ENCODE results near the gene HP1BP3. TPM values are rescaled to one million over a fixed set of nuclear protein-coding genes. Genes with fewer than 3 reads are reported as not detected.

HP1BP3 gene
- total and polyA plus RNA-seq, 4 donors = 34.8 to 115 (median 72.7) TPM

- no peak overlapping the region for H3K9ac ChIP-seq (ENCODE audit: low read depth in 1 of 2, low read length in 2 of 2)
- peaks cover 6 to 20% (median 13%) of the 10 kb centered on the region in 4 donors for H3K4me1 ChIP-seq (ENCODE audit: control insufficient read depth in 4 of 4, insufficient read depth in 4 of 4, low read length in 3 of 4)
- H3K4me3 ChIP-seq (ENCODE audit: low read depth in 1 of 3, low read length in 3 of 3) = no peak overlapping the region
- no peak for TF ChIP-seq SP1 (IDR thresholded peaks at IDR 0.05)
- TF ChIP-seq, protein P1, sequence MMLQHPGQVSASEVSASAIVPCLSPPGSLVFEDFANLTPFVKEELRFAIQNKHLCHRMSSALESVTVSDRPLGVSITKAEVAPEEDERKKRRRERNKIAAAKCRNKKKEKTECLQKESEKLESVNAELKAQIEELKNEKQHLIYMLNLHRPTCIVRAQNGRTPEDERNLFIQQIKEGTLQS (IDR thresholded peaks at IDR 0.05) = no peak
- TF ChIP-seq YY1 (IDR thresholded peaks at IDR 0.05) = no peak
- no peak for TF ChIP-seq CTCF (IDR thresholded peaks at IDR 0.05; ENCODE audit: low read depth, low read length, missing input control)
- no peak for TF ChIP-seq REST (IDR thresholded peaks at IDR 0.05)
- no peak for TF ChIP-seq HNF4A (conservative IDR thresholded peaks at IDR 0.05)
- TF ChIP-seq TAF1 (conservative IDR thresholded peaks at IDR 0.05) = no peak
- no peak for TF ChIP-seq HNF4G (IDR thresholded peaks at IDR 0.05)
- no peak for TF ChIP-seq NR2F2 (IDR thresholded peaks at IDR 0.05)
- no peak for TF ChIP-seq RXRA (IDR thresholded peaks at IDR 0.05)
- TF ChIP-seq, protein P2, sequence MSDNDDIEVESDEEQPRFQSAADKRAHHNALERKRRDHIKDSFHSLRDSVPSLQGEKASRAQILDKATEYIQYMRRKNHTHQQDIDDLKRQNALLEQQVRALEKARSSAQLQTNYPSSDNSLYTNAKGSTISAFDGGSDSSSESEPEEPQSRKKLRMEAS (IDR thresholded peaks at IDR 0.05) = no peak
- TF ChIP-seq EGR1 (IDR thresholded peaks at IDR 0.05; ENCODE audit: low read depth in 2 of 2) = no peak
- no peak for TF ChIP-seq FOXA1 (IDR thresholded peaks at IDR 0.05)
- TF ChIP-seq RAD21 (IDR thresholded peaks at IDR 0.05) = no peak
- no peaks in the 10 kb centered on the region for H3K9me3 ChIP-seq (ENCODE audit: control insufficient read depth in 4 of 4, low read length in 3 of 4)
- WGBS = 24% methylated on average over 7 of the region's 7 CpGs
- H3K27me3 ChIP-seq (ENCODE audit: control insufficient read depth in 4 of 4, insufficient read depth in 4 of 4, low read length in 3 of 4) = no peaks in the 10 kb centered on the region
- DNase-seq (ENCODE audit: low spot score) = no peak
- H3K27ac ChIP-seq (ENCODE audit: low read depth in 1 of 2, low read length in 2 of 2) = peak overlapping the region in 1 of 2 donors; percentile 28
- H3K36me3 ChIP-seq (ENCODE audit: control insufficient read depth in 4 of 4, insufficient read depth in 3 of 4, low read depth in 1 of 4, low read length in 3 of 4) = peaks cover 0 to 8% (median 7%) of the 10 kb centered on the region in 4 donors
Observed at GRCh38 chr1:20733360-20733975, 53.6 kb downstream of the HP1BP3 start.

- no peak for DNase-seq (ENCODE audit: low spot score)
- 2% methylated on average over 38 of the region's 38 CpGs for WGBS
- peak within 1 kb of the TSS in 1 of 2 donors; percentile 28 for H3K27ac ChIP-seq (ENCODE audit: low read depth in 1 of 2, low read length in 2 of 2)
- TF ChIP-seq, protein P1 (IDR thresholded peaks at IDR 0.05) = no peak
- TF ChIP-seq HNF4A (conservative IDR thresholded peaks at IDR 0.05) (peak; percentile 70 to 73), EGR1 (IDR thresholded peaks at IDR 0.05; ENCODE audit: low read depth in 2 of 2) (no peak), CTCF (IDR thresholded peaks at IDR 0.05; ENCODE audit: low read depth, low read length, missing input control) (peak; percentile 37), RAD21 (IDR thresholded peaks at IDR 0.05) (peak; percentile 62 to 67), JUND (IDR thresholded peaks at IDR 0.05) (peak in 1 of 2 donors; percentile 94), NR2F2 (IDR thresholded peaks at IDR 0.05) (no peak), ZBTB33 (IDR thresholded peaks at IDR 0.05) (no peak), YY1 (IDR thresholded peaks at IDR 0.05) (no peak)
- TF ChIP-seq, protein P2 (IDR thresholded peaks at IDR 0.05) = no peak
Observed at GRCh38 chr1:20732588-20733359, 54.3 kb downstream of the HP1BP3 start, which contains the start of gene SH2D5. SH2D5 (minus strand) TSS chr1:20732703; CDS start chr1:20728044, 4,659 bp downstream.

More at GRCh38 chr1:20732588-20733359, 54.3 kb downstream of the HP1BP3 start, which contains the start of gene SH2D5:
- Histone ChIP-seq H3K27me3 (ENCODE audit: control insufficient read depth in 4 of 4, insufficient read depth in 4 of 4, low read length in 3 of 4) (no peaks in the 10 kb centered on the region), H3K4me1 (ENCODE audit: control insufficient read depth in 4 of 4, insufficient read depth in 4 of 4, low read length in 3 of 4) (peaks cover 6 to 20% (median 13%) of the 10 kb centered on the region in 4 donors), H3K9ac (ENCODE audit: low read depth in 1 of 2, low read length in 2 of 2) (peak within 1 kb of the TSS in 1 of 2 donors; percentile 69), H3K36me3 (ENCODE audit: control insufficient read depth in 4 of 4, insufficient read depth in 3 of 4, low read depth in 1 of 4, low read length in 3 of 4) (peaks cover 0 to 7% (median 5%) of the 10 kb centered on the region in 4 donors), H3K4me3 (ENCODE audit: low read depth in 1 of 3, low read length in 3 of 3) (peak within 1 kb of the TSS in 2 of 3 donors; percentile 41 to 47), H3K9me3 (ENCODE audit: control insufficient read depth in 4 of 4, low read length in 3 of 4) (no peaks in the 10 kb centered on the region)
